KOPT-K1 (cell line): Measurements from ENCODE around the gene ELMOD1.
"Not testable (repeated sequence)": the region's sequence is repeated elsewhere in the genome, so short reads cannot be mapped to it uniquely, and the experiment has no call there.

Experiments
- H3K27ac ChIP-seq: fragments of 200-600 bp; sonication (generic); 2 replicates; pipeline ENCODE4 v1.5.1; 2016; ENCODE audit warnings: antibody characterized with exemption, mild to moderate bottlenecking, low read depth, low read length; ENCODE audit not compliant: poor library complexity, severe bottlenecking
- H3K36me3 ChIP-seq: fragments of 200-600 bp; sonication (generic); 2 replicates; pipeline ENCODE4 v1.5.1; 2017; ENCODE audit warnings: antibody characterized with exemption, mild to moderate bottlenecking, low read length, moderate library complexity; ENCODE audit not compliant: insufficient read depth
- H3K9me3 ChIP-seq: fragments of 200-600 bp; sonication (generic); 2 replicates; pipeline ENCODE4 v1.5.1; 2017; ENCODE audit warnings: antibody characterized with exemption, low read length, mild to moderate bottlenecking; ENCODE audit not compliant: insufficient read depth, poor library complexity, severe bottlenecking

ELMOD1 gene

DNA sequence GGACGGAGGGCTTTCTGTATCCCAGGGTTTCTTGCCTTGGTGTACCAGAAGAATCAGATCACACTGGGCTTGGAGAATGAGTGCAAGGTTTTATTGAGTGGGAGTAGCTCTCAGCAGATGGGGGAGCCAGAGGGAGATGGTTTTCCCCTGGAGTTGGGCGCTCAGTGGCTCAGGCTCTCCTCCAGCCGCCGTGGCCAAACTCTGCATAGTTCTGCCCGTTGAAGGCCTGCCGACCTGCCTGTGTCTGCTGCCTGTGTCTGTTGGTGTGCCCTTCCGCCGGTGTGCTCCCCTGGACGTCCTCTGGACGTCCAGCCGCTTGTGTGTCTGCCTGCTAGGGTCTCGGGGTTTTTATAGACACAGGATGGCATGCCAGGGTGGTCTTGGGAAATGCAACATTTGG is 20.9 kb upstream of the ELMOD1 start:
- no peaks in the 10 kb centered on the region for H3K9me3 ChIP-seq
- H3K36me3 ChIP-seq: no peaks in the 10 kb centered on the region
- no peak overlapping the region for H3K27ac ChIP-seq

DNA sequence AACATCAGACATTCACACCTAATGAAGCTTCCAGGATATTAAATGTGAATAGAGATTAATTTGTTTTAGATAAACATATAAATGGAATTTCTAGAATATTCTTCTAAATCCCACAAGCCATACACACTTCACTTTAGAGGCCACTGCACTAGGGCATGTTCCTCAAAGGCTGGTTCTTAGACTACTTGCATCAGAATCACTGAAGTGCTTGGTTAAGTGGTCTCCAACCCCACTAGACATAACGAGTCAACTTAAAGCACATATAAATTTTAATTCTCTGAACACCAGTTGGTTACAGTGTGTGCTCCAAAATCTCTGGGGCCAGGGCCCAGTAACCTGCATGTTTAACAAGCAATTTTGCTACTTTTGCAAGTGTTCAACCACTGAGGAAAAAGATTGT is 17.5 kb upstream of the ELMOD1 start:
- Histone ChIP-seq H3K36me3 (no peaks in the 10 kb centered on the region), H3K27ac (no peak overlapping the region), H3K9me3 (no peaks in the 10 kb centered on the region)

GRCh38 chr11:107576497-107577345 is 14.2 kb upstream of the ELMOD1 start:
- H3K27ac ChIP-seq, H3K36me3 ChIP-seq, H3K9me3 ChIP-seq: not testable (repeated sequence)

DNA sequence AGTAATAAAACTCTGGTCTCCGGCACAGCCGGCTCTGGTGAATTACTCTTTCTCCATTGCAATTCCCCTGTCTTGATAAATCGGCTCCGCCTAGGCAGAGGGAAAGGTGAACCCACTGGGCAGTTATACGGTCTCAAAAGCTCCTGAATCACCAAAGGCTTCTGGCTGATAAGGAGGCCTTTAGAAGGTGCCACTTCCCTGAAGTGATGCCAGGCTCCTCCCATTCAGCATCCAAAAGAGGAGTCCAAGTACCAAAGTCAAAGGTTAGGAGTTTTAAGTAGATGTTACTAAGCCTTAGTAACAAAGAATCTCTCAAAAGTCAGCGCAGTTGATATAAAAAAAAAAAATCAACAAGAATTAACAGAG is 13.6 kb upstream of the ELMOD1 start:
- Histone ChIP-seq H3K27ac (no peak overlapping the region), H3K36me3 (no peaks in the 10 kb centered on the region), H3K9me3 (no peaks in the 10 kb centered on the region)

DNA sequence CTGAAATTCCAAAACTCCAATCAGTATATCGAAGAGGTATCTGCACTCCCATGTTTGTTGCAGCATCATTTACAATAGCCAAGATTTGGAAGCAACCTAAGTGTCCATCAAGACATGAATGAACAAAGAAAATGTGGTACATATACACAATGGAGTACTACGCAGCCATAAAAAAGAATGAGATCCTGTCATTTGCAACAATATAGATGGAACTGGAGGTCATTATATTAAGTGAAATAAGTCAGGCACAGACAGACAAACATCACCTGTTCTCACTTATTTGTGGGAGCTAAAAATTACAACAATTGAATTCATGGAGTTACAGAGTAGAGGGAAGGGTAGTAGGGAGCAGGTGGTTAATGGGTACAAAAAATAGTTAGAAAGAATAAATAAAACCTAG is 11.8 kb upstream of the ELMOD1 start:
- not testable (repeated sequence) for H3K27ac ChIP-seq, H3K9me3 ChIP-seq

DNA sequence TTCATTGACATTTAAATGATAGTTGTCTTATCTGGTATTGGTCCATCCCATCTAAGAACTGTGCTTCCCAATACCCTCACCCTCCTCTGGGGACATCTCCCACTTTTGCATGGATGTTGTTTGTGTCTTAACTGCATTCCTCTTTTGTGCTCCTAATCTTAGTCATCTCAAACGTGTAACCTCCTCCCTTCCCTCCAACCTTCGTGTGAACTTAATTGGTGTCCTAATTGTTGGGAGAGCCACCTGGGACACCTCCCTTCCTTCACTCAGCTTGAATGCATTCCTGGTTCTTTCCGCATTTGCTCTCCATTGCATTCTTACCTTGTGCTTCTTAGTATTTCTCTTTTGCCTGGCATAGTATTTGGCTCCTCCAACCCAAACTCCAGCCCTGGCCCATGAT is 9.8 kb upstream of the ELMOD1 start:
- H3K27ac ChIP-seq: no peak overlapping the region

More for the DNA sequence above, 11.8 kb upstream of the ELMOD1 start:
- H3K36me3 ChIP-seq: not testable (repeated sequence)

GRCh38 chr11:107583629-107584195 is 7.2 kb upstream of the ELMOD1 start:
- no peaks in the 10 kb centered on the region for H3K9me3 ChIP-seq
- H3K27ac ChIP-seq: no peak overlapping the region
- no peaks in the 10 kb centered on the region for H3K36me3 ChIP-seq

More for the DNA sequence above, 9.8 kb upstream of the ELMOD1 start:
- H3K9me3 ChIP-seq: no peaks in the 10 kb centered on the region
- H3K36me3 ChIP-seq: no peaks in the 10 kb centered on the region

DNA sequence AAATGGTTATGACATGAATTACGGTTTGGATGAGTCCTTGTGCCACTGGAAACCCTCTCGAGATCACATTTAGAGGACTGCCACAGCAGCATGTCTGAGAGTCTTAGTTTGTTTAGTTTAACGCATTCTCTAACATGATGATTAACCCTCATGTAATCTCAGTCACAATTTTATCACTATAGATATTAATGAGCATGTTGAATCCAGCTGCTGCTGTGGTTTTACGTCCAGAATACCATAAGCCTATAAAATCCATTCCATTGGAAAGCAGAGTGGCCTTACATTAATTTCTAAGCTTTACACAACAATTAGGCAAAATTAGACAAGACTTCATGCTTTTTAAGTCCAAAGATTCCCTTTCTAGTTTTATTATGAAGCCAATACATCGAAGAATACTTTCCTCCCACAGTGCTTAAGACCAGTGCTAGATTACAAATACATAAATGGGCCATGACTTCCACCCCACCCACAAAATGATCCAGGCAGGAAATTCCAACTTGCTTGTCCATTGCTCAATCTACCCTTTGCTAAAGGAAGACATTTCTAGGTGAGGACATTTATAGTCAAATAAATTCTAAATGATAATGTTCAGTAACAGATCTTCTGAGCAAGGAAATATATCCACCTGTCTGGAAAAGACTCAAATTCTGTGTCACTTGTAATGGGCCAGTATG is 3.5 kb upstream of the ELMOD1 start:
- peaks cover 7% of the 10 kb centered on the region for H3K9me3 ChIP-seq
- H3K27ac ChIP-seq: no peak overlapping the region

DNA sequence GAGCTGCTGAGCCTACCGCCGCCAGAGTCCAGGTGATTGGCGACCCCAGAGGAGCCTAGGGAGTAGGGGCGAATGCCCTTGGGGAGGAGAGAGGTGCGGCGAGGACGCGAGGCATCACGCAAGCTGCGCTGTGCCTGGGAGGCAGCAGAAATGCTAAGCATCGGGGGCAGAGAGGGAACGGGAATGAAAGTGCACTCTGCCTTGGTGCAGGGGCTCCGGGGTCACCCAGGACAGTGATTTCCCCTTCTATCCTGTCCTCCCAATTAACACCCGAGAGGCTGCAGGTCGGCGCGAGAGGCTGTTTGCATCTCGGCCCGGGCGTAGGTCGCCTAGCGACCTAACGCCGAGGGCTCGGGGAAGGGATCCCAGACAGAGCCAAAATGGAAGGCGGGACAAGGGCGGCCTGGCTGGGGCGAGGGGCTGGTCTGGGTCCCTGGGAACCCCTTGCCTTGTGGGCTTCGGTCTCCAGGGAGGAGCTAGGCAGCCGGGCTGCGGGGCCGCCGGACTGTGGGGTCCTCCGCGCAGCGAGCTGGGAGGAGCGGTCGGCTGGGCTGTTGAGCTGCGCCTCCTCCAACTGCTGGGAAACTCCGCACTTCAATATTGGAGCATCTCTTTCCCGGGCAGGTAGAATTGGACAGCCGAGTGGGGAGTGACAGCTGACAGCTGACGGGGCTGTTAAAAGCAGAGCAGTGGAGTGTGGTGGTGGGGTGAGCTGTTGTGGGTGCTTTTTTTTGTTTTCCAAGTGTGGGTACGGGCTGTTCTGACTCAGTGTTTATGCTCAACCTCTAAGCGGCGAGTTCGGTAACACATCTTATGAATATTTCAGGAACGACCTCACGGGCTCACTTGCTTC is 657 bp downstream of the ELMOD1 start:
- H3K36me3 ChIP-seq: no peaks in the 10 kb centered on the region
- H3K27ac ChIP-seq: no peak overlapping the region
- H3K9me3 ChIP-seq: peaks cover 7% of the 10 kb centered on the region

More for the DNA sequence above, 3.5 kb upstream of the ELMOD1 start:
- H3K36me3 ChIP-seq: no peaks in the 10 kb centered on the region

GRCh38 chr11:107592231-107592590 is 1.3 kb downstream of the ELMOD1 start:
- Histone ChIP-seq H3K9me3 (peaks cover 7% of the 10 kb centered on the region), H3K36me3 (no peaks in the 10 kb centered on the region), H3K27ac (no peak overlapping the region)

DNA sequence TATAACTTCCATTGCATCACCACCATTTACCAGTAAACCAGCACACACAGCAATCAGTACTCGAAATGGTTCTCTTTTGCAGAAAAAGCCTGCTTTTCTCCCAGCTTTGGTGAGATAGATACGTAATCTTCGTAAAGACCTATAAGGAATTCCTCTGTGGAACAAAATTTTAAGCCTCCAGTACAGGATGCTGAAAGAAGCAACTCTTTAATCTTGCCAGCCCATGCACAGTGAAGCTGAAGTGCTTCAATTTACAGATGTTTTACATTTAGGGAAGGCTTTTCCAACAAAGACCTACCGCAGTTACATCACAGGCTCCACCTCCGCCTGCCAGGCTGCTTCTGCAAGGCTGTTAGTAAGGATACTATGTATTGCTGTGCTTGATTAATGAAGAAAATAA is 1.9 kb downstream of the ELMOD1 start:
- H3K27ac ChIP-seq: no peak overlapping the region
- H3K36me3 ChIP-seq: no peaks in the 10 kb centered on the region
- H3K9me3 ChIP-seq: peaks cover 7% of the 10 kb centered on the region

DNA sequence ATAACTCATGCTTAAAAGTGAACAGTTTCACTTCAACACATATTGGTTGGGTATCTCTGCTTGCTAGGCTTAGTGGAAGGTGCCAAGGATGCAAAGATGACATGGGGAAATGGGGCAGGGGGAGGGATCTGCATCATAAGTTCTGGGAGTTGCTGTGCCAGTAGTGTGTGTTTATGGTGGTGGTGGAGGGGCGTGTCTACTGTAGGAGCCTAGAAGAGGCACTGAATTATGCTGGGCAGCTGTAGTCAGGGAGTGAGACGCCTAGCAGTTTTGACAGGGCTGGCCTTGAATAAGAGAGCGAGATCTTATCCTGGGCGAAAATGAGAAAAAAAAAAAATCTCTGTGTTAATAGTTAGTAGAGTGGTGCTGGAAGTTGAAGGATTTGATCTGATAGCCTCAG is 3.0 kb downstream of the ELMOD1 start:
- H3K27ac ChIP-seq: no peak overlapping the region
- no peaks in the 10 kb centered on the region for H3K36me3 ChIP-seq
- peaks cover 7% of the 10 kb centered on the region for H3K9me3 ChIP-seq

DNA sequence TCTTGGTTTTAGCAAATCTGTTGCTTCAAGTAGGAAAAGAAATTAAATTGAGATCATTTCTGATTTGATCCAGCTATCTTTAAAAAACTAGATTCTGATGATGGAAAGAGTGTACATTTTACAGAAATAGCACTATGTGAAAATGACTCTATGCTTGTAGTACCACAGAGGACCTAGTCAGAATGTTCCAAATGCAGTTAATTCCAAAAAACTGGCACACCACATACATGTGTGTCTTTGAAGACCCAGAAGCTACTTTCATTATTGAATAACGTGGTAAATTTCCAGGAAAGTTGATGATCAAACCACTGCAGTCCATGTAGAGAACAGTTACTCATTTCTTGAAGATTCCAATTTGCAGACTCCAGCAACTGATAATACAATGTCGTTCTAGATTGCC is 3.8 kb downstream of the ELMOD1 start:
- Histone ChIP-seq H3K9me3 (peaks cover 7% of the 10 kb centered on the region), H3K36me3 (no peaks in the 10 kb centered on the region), H3K27ac (no peak overlapping the region)

GRCh38 chr11:107598225-107599139 is 7.5 kb downstream of the ELMOD1 start:
- H3K27ac ChIP-seq: no peak overlapping the region
- H3K36me3 ChIP-seq: no peaks in the 10 kb centered on the region
- H3K9me3 ChIP-seq: no peaks in the 10 kb centered on the region
